Measurements from ENCODE around the gene METTL5.

DNA sequence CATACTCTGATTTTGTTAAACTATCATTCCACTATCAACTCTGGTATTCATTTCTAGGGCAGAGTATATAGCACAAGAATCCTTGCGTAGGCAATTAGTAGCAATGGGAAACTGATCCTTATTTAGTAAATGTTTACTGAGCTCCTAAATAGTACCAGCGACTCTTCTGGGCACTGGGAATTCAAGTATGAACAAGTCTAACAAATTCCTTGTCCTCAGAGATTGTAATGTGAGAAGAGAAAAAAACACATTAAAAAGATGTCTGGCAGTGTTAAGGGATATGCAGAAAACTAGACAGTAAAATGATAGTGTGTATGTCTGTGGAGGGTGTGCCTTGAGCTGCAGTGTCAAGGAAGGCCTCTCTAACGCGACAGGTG, 721 bp downstream of the METTL5 start:
- TF ChIP-seq, protein P1, sequence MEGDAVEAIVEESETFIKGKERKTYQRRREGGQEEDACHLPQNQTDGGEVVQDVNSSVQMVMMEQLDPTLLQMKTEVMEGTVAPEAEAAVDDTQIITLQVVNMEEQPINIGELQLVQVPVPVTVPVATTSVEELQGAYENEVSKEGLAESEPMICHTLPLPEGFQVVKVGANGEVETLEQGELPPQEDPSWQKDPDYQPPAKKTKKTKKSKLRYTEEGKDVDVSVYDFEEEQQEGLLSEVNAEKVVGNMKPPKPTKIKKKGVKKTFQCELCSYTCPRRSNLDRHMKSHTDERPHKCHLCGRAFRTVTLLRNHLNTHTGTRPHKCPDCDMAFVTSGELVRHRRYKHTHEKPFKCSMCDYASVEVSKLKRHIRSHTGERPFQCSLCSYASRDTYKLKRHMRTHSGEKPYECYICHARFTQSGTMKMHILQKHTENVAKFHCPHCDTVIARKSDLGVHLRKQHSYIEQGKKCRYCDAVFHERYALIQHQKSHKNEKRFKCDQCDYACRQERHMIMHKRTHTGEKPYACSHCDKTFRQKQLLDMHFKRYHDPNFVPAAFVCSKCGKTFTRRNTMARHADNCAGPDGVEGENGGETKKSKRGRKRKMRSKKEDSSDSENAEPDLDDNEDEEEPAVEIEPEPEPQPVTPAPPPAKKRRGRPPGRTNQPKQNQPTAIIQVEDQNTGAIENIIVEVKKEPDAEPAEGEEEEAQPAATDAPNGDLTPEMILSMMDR (IDR thresholded peaks at IDR 0.05): no peak
- TF ChIP-seq POLR2A (IDR thresholded peaks at IDR 0.05): no peak

All from Peyer's patch (tissue), 4 donors.